Esophagus muscularis mucosa (tissue), 3 donors: ENCODE data around the gene TMCC2.

Source experiments
- CTCF ChIP-seq, 3 experiments: fragments of 200-600 bp in 2 of 3; fragments of 450-650 bp in 1 of 3; sonication (generic) in 2 of 3; IDR thresholded peaks; one replicate each; pipeline ENCODE4 v1.5.1; 2017 to 2019; ENCODE audit warnings: antibody characterized with exemption in 3 of 3, mild to moderate bottlenecking in 2 of 3, moderate library complexity in 1 of 3
- POLR2AphosphoS5 ChIP-seq, 2 donors: sonication (generic); formaldehyde crosslinking; IDR thresholded peaks; one replicate each; pipeline ENCODE4 v1.6.1; 2017; ENCODE audit warnings: antibody characterized with exemption in 2 of 2

DNA sequence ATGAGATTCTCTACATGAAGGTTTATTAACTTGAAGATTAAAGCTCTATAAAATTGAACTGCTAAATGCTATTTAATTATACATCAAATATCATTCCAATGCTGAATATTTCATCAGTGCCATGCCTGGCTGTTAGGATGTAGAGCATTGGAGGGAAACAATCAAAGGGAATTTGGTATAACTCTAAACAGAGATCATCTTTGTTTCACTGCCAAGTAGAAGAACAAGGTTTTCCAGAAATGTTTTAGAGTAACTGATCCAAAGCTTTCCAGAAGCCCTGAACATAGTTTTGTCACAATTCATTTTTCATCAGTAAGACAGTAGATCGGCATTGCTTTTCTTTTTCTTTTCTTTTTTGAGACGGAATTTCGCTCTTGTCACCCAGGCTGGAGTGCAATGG, 10.3 kb upstream of the TMCC2 start:
- TF ChIP-seq CTCF (IDR thresholded peaks at IDR 0.05) (no peak), POLR2AphosphoS5 (IDR thresholded peaks at IDR 0.05) (no peak)
